H1 (cell line): ENCODE measurements around the gene MAGEA12. TPM values are rescaled to one million over a fixed set of nuclear protein-coding genes. Genes with fewer than 3 reads are reported as not detected.
"Not testable (repeated sequence)": the region's sequence is repeated elsewhere in the genome, so short reads cannot be mapped to it uniquely, and the experiment has no call there.

Experiments used
- CTCF ChIA-PET: fragments of 300-600 bp; sonication (Branson Sonifier 250); formaldehyde crosslinking; loops from one replicate; lab custom pipeline; 2021; ENCODE audit not compliant: partially characterized antibody; lab: Charles Lee
- POLR2A ChIA-PET: fragments of 300-600 bp; sonication (Branson Sonifier 250); formaldehyde crosslinking; loops from one replicate; lab custom pipeline; 2021; ENCODE audit warnings: inconsistent platforms; ENCODE audit not compliant: partially characterized antibody; lab: Charles Lee
- DNase-seq, 2 experiments: peaks; one replicate each; pipeline versions ENCODE4 v3.0.0 to v3.0.0-alpha.2; 2010 to 2022; ENCODE audit warnings: low spot score in 2 of 2, low read depth in 1 of 2, mixed read lengths in 1 of 2
- FAIRE-seq: peaks from 2 replicates; lab custom pipeline; 2011; peaks lifted over from hg19 to GRCh38; lab: Jason Lieb, UNC
- H2AFZ ChIP-seq: 2 replicates; pipeline ENCODE4 v1.8.1; 2012; ENCODE audit warnings: low read length, inconsistent platforms
- H2AK5ac ChIP-seq: 2 replicates; pipeline ENCODE4 v1.6.1; 2013; ENCODE audit warnings: low read depth, low read length
- H2BK120ac ChIP-seq: replicated peaks from 2 replicates; pipeline ENCODE3; 2013; ENCODE audit warnings: low read depth, low read length, inconsistent platforms
- H2BK12ac ChIP-seq: 2 replicates; pipeline ENCODE4 v1.6.1; 2013; ENCODE audit warnings: low read depth, low read length
- H2BK15ac ChIP-seq: 2 replicates; pipeline ENCODE4 v1.6.1; 2013; ENCODE audit warnings: low read length
- H2BK20ac ChIP-seq: 2 replicates; pipeline ENCODE4 v1.6.1; 2013; ENCODE audit warnings: low read length
- H2BK5ac ChIP-seq: 2 replicates; pipeline ENCODE4 v1.6.1; 2013; ENCODE audit warnings: low read depth, low read length
- H3K14ac ChIP-seq: 2 replicates; pipeline ENCODE4 v1.6.1; 2013; ENCODE audit warnings: inconsistent platforms; ENCODE audit not compliant: insufficient read length
- H3K18ac ChIP-seq: 2 replicates; pipeline ENCODE4 v1.6.1; 2013; ENCODE audit warnings: low read length; ENCODE audit errors: extremely low read depth
- H3K23ac ChIP-seq: 2 replicates; pipeline ENCODE4 v1.6.1; 2013; ENCODE audit warnings: inconsistent platforms; ENCODE audit not compliant: insufficient read length
- H3K23me2 ChIP-seq: 2 replicates; pipeline ENCODE4 v1.6.1; 2013; ENCODE audit warnings: low read depth, low read length
- H3K27ac ChIP-seq: 2 replicates; pipeline ENCODE4 v1.6.1; 2011; ENCODE audit warnings: low read depth, low read length, inconsistent platforms
- H3K27me3 ChIP-seq, 4 experiments: replicated peaks in 1 of 4; 1 replicate in 1 of 4; 2 replicates in 3 of 4; pipeline versions ENCODE4 v1.6.1 to v1.8.1; 2011 to 2013; ENCODE audit warnings: low read length in 3 of 4, mild to moderate bottlenecking in 3 of 4, inconsistent platforms in 2 of 4, mixed read lengths in 2 of 4, moderate library complexity in 1 of 4; ENCODE audit not compliant: control insufficient read depth in 3 of 4, insufficient read depth in 3 of 4; ENCODE audit errors: extremely low read depth in 1 of 4
- H3K36me3 ChIP-seq, 4 experiments: 2 replicates each; pipeline versions ENCODE4 v1.6.1 to v1.8.1; 2011 to 2013; ENCODE audit warnings: mild to moderate bottlenecking in 4 of 4, low read length in 3 of 4, moderate library complexity in 2 of 4, control low read depth in 1 of 4, inconsistent platforms in 1 of 4; ENCODE audit not compliant: insufficient read depth in 4 of 4, control insufficient read depth in 2 of 4
- H3K4ac ChIP-seq: replicated peaks from 2 replicates; pipeline ENCODE3; 2013; ENCODE audit warnings: low read length, low read depth, mixed read lengths, inconsistent platforms; ENCODE audit not compliant: insufficient read length
- H3K4me1 ChIP-seq, 4 experiments: replicated peaks in 1 of 4; 1 replicate in 1 of 4; 2 replicates in 3 of 4; pipeline versions ENCODE4 v1.6.1 to v1.8.1; 2011 to 2013; ENCODE audit warnings: low read length in 3 of 4, inconsistent platforms in 2 of 4, mixed read lengths in 1 of 4; ENCODE audit not compliant: insufficient read depth in 4 of 4, control insufficient read depth in 3 of 4
- H3K4me2 ChIP-seq, 2 experiments: 2 replicates each; pipeline versions ENCODE4 v1.6.1 to v1.8.1; 2011 to 2013; ENCODE audit warnings: low read depth in 2 of 2, low read length in 2 of 2, control low read depth in 1 of 2, inconsistent platforms in 1 of 2, mild to moderate bottlenecking in 1 of 2; ENCODE audit not compliant: insufficient read depth in 1 of 2
- H3K4me3 ChIP-seq, 4 experiments: fragments of 200-600, 300-600 bp in 1 of 4; sonication (generic), shearing (Covaris generic), sonication (Bioruptor Twin) in 1 of 4; 2 replicates each; pipeline versions ENCODE4 v1.5.1 to v1.8.1; 2011 to 2016; ENCODE audit warnings: low read length in 4 of 4, low read depth in 3 of 4, control low read depth in 2 of 4, inconsistent platforms in 2 of 4, mild to moderate bottlenecking in 2 of 4, mixed read lengths in 1 of 4, moderate library complexity in 1 of 4; ENCODE audit not compliant: insufficient read depth in 2 of 4; ENCODE audit errors: extremely low read depth in 1 of 4
- H3K56ac ChIP-seq: replicated peaks from 2 replicates; pipeline ENCODE3; 2013; ENCODE audit warnings: low read depth, mild to moderate bottlenecking, mixed read lengths, low read length, inconsistent platforms; ENCODE audit not compliant: insufficient read length
- H3K79me1 ChIP-seq: 2 replicates; pipeline ENCODE4 v1.6.1; 2013; ENCODE audit warnings: low read depth, low read length, control low read depth
- H3K79me2 ChIP-seq, 2 experiments: 2 replicates each; pipeline versions ENCODE4 v1.6.1 to v1.8.1; 2012 to 2013; ENCODE audit warnings: low read length in 2 of 2, mild to moderate bottlenecking in 2 of 2, inconsistent platforms in 1 of 2; ENCODE audit not compliant: insufficient read depth in 2 of 2, control insufficient read depth in 1 of 2
- H3K9ac ChIP-seq, 4 experiments: replicated peaks in 1 of 4; 1 replicate in 1 of 4; 2 replicates in 3 of 4; pipeline versions ENCODE4 v1.6.1 to v1.8.1; 2011 to 2013; ENCODE audit warnings: low read depth in 3 of 4, low read length in 3 of 4, control low read depth in 2 of 4, mild to moderate bottlenecking in 2 of 4, moderate library complexity in 2 of 4, inconsistent platforms in 1 of 4; ENCODE audit errors: extremely low read depth in 1 of 4
- H3K9me3 ChIP-seq, 2 experiments: 2 replicates each; pipeline versions ENCODE4 v1.6.1 to v1.8.1; 2012 to 2013; ENCODE audit warnings: mild to moderate bottlenecking in 2 of 2, moderate library complexity in 2 of 2, control low read depth in 1 of 2, inconsistent platforms in 1 of 2, low read depth in 1 of 2, low read length in 1 of 2, mixed read lengths in 1 of 2; ENCODE audit not compliant: insufficient read depth in 2 of 2
- H4K20me1 ChIP-seq, 2 experiments: replicated peaks in 1 of 2; 2 replicates each; pipeline versions ENCODE3 to v1.8.1; 2011 to 2013; ENCODE audit warnings: inconsistent platforms in 2 of 2, low read length in 2 of 2, mild to moderate bottlenecking in 1 of 2; ENCODE audit not compliant: insufficient read depth in 2 of 2, control insufficient read depth in 1 of 2
- H4K5ac ChIP-seq: 2 replicates; pipeline ENCODE4 v1.6.1; 2013; ENCODE audit warnings: low read length, low read depth, mixed read lengths, inconsistent platforms; ENCODE audit not compliant: insufficient read length
- H4K8ac ChIP-seq: 2 replicates; pipeline ENCODE4 v1.8.0; 2013; ENCODE audit warnings: mild to moderate bottlenecking, moderate library complexity, low read length, inconsistent platforms; ENCODE audit not compliant: insufficient read depth; ENCODE audit errors: extremely low read depth
- H4K91ac ChIP-seq: replicated peaks from 2 replicates; pipeline ENCODE3; 2013; ENCODE audit warnings: low read length, mixed read lengths, inconsistent platforms; ENCODE audit not compliant: insufficient read length
- WGBS, 2 experiments: shearing (Covaris generic) in 1 of 2; methylation state at CpG; one replicate each; pipeline versions ENCODE4 v1.1.6 to v1.1.7; 2013 to 2015; ENCODE audit warnings: low lambda C conversion rate in 2 of 2, mixed read lengths in 2 of 2, inconsistent platforms in 1 of 2, low coverage in 1 of 2, missing lambda C conversion rate in 1 of 2; ENCODE audit not compliant: insufficient replicate concordance in 2 of 2, insufficient coverage in 1 of 2, insufficient read length in 1 of 2; ENCODE audit errors: extremely low coverage in 1 of 2, missing lambda C conversion rate in 1 of 2; 5-methylcytosine and 5-hydroxymethylcytosine counted together
- polyA plus RNA-seq, 7 experiments: library from polyadenylated mRNA; depleted of rRNA in 3 of 7; stranded (reverse) in 5 of 7; unstranded in 2 of 7; fragments of >200 nt in 5 of 7; fragments of 200-250 nt in 2 of 7; gene quantifications; 1 replicate in 5 of 7; 2 replicates in 1 of 7; 4 replicates in 1 of 7; pipeline versions ENCODE4 v1.2.1 to v1.2.3, GENCODE V29; 2011 to 2013; ENCODE audit warnings: missing spikeins in 2 of 7, mixed read lengths in 2 of 7
- total RNA-seq: library from RNA; stranded (reverse); fragmentation: NEBNext Ultra II Directional; extraction: Animal tissue kit (Norgen Biotek cat#: 25700); gene quantifications from 2 replicates; pipeline ENCODE4 v1.2.1, GENCODE V29; 2021

Gene MAGEA12
- total and polyA plus RNA-seq, 2 of the 8 experiments (the other 6 are each of a cell fraction or from before 2014, with no cell fraction given) = not detected

- H3K27me3 ChIP-seq, H3K56ac ChIP-seq, H3K23me2 ChIP-seq, H3K9ac ChIP-seq, H2BK20ac ChIP-seq, H2AK5ac ChIP-seq, CTCF ChIA-PET, H3K27ac ChIP-seq, H2BK12ac ChIP-seq, H3K4me2 ChIP-seq, H3K18ac ChIP-seq, H4K5ac ChIP-seq, DNase-seq, H2BK120ac ChIP-seq, H4K8ac ChIP-seq, H2BK5ac ChIP-seq, H3K4me1 ChIP-seq, H3K79me2 ChIP-seq, H3K36me3 ChIP-seq, H3K23ac ChIP-seq, H3K4me3 ChIP-seq, H3K14ac ChIP-seq, FAIRE-seq, H4K20me1 ChIP-seq, POLR2A ChIA-PET, H4K91ac ChIP-seq, H3K9me3 ChIP-seq, H3K4ac ChIP-seq, H3K79me1 ChIP-seq, H2AFZ ChIP-seq, H2BK15ac ChIP-seq: not testable (repeated sequence)
- 100% methylated on average over 1 of the region's 5 CpGs; no CpG with 5 or more reads in 1 of the 2 experiments for WGBS, 2 experiments
These were observed 33.2 kb upstream of the MAGEA12 start for GRCh38 chrX:152700390-152700789.

- POLR2A ChIA-PET, H3K4me1 ChIP-seq, H3K36me3 ChIP-seq, DNase-seq, H4K91ac ChIP-seq, H2BK120ac ChIP-seq, H3K23me2 ChIP-seq, H3K9ac ChIP-seq, CTCF ChIA-PET, H4K20me1 ChIP-seq, H3K14ac ChIP-seq, H3K79me1 ChIP-seq, H2AFZ ChIP-seq, H4K8ac ChIP-seq, H3K56ac ChIP-seq, H3K9me3 ChIP-seq, FAIRE-seq, H3K4me3 ChIP-seq, H2AK5ac ChIP-seq, H3K18ac ChIP-seq, H3K27me3 ChIP-seq, H2BK20ac ChIP-seq, H2BK12ac ChIP-seq, H3K79me2 ChIP-seq, H3K4ac ChIP-seq, H3K4me2 ChIP-seq, H4K5ac ChIP-seq, H3K27ac ChIP-seq, H2BK15ac ChIP-seq, H2BK5ac ChIP-seq, H3K23ac ChIP-seq: not testable (repeated sequence)
- WGBS, 2 experiments = no CpG with 5 or more reads among the region's 7 CpGs
These were observed 27.1 kb upstream of the MAGEA12 start for GRCh38 chrX:152706500-152706899.
